T-helper 2 cell treated with Interferon-gamma antibody and Interleukin-4, amounts not matched to agents 5 μg/mL and 100 μg/mL, for 36 hours (primary cell): ENCODE results near the gene INPP4B.

Source experiments
- DNase-seq: peaks from one replicate; pipeline ENCODE4 v3.0.0; 2021; ENCODE audit warnings: low spot score
- H3K27ac Mint-ChIP-seq: one replicate; pipeline ENCODE4 v1.8.0; 2021; ENCODE audit warnings: mild to moderate bottlenecking, mixed read lengths
- H3K27me3 Mint-ChIP-seq: one replicate; pipeline ENCODE4 v1.8.0; 2021; ENCODE audit warnings: low read depth, mixed read lengths
- H3K36me3 Mint-ChIP-seq: one replicate; pipeline ENCODE4 v1.8.0; 2021; ENCODE audit warnings: low read depth, mixed read lengths
- H3K4me1 Mint-ChIP-seq: one replicate; pipeline ENCODE4 v1.8.0; 2021; ENCODE audit warnings: low read depth, mixed read lengths
- H3K4me3 Mint-ChIP-seq: one replicate; pipeline ENCODE4 v1.8.0; 2022; ENCODE audit warnings: mild to moderate bottlenecking, moderate library complexity, mixed read lengths
- H3K9me3 Mint-ChIP-seq: one replicate; pipeline ENCODE4 v1.8.0; 2021; ENCODE audit warnings: mixed read lengths

Gene INPP4B

GRCh38 chr4:142191901-142192300, 654.2 kb downstream of the INPP4B start:
- DNase-seq = no peak
- peaks cover 5% of the 10 kb centered on the region for H3K4me1 Mint-ChIP-seq
- H3K4me3 Mint-ChIP-seq = no peak overlapping the region
- H3K27me3 Mint-ChIP-seq = no peaks in the 10 kb centered on the region
- peaks cover 38% of the 10 kb centered on the region for H3K36me3 Mint-ChIP-seq
- no peak overlapping the region for H3K27ac Mint-ChIP-seq
- no peaks in the 10 kb centered on the region for H3K9me3 Mint-ChIP-seq

GRCh38 chr4:142181021-142181420, 665.1 kb downstream of the INPP4B start:
- H3K36me3 Mint-ChIP-seq = peaks cover 44% of the 10 kb centered on the region

GRCh38 chr4:142169216-142169615, 676.9 kb downstream of the INPP4B start:
- DNase-seq = no peak
- Mint-ChIP-seq H3K27ac (no peak overlapping the region), H3K4me1 (peaks cover 20% of the 10 kb centered on the region), H3K36me3 (peaks cover 61% of the 10 kb centered on the region), H3K4me3 (no peak overlapping the region), H3K27me3 (no peaks in the 10 kb centered on the region), H3K9me3 (no peaks in the 10 kb centered on the region)

More at GRCh38 chr4:142181021-142181420, 665.1 kb downstream of the INPP4B start:
- H3K4me1 Mint-ChIP-seq = no peaks in the 10 kb centered on the region
- no peak for DNase-seq
- no peak overlapping the region for H3K4me3 Mint-ChIP-seq
- no peaks in the 10 kb centered on the region for H3K9me3 Mint-ChIP-seq
- no peak overlapping the region for H3K27ac Mint-ChIP-seq
- no peaks in the 10 kb centered on the region for H3K27me3 Mint-ChIP-seq

- H3K36me3 Mint-ChIP-seq = peaks cover 63% of the 10 kb centered on the region
- no peaks in the 10 kb centered on the region for H3K9me3 Mint-ChIP-seq
- peaks cover 18% of the 10 kb centered on the region for H3K4me1 Mint-ChIP-seq
- no peak overlapping the region for H3K4me3 Mint-ChIP-seq
- H3K27me3 Mint-ChIP-seq = no peaks in the 10 kb centered on the region
- H3K27ac Mint-ChIP-seq = no peak overlapping the region
- DNase-seq = no peak
These were observed 677.9 kb downstream of the INPP4B start for GRCh38 chr4:142168181-142168580.

- H3K4me1 Mint-ChIP-seq = peaks cover 18% of the 10 kb centered on the region
- DNase-seq = no peak
- no peak overlapping the region for H3K4me3 Mint-ChIP-seq
- H3K27ac Mint-ChIP-seq = no peak overlapping the region
- H3K9me3 Mint-ChIP-seq = no peaks in the 10 kb centered on the region
- peaks cover 60% of the 10 kb centered on the region for H3K36me3 Mint-ChIP-seq
- H3K27me3 Mint-ChIP-seq = no peaks in the 10 kb centered on the region
These were observed 681.2 kb downstream of the INPP4B start for GRCh38 chr4:142164767-142165500.

- no peak overlapping the region for H3K4me3 Mint-ChIP-seq
- H3K9me3 Mint-ChIP-seq = no peaks in the 10 kb centered on the region
- no peaks in the 10 kb centered on the region for H3K27me3 Mint-ChIP-seq
- H3K4me1 Mint-ChIP-seq = peaks cover 9% of the 10 kb centered on the region
- peaks cover 60% of the 10 kb centered on the region for H3K36me3 Mint-ChIP-seq
- no peak for DNase-seq
- H3K27ac Mint-ChIP-seq = no peak overlapping the region
These were observed 685.0 kb downstream of the INPP4B start for GRCh38 chr4:142161086-142161485.

- Mint-ChIP-seq H3K9me3 (no peaks in the 10 kb centered on the region), H3K36me3 (peaks cover 57% of the 10 kb centered on the region), H3K27ac (no peak overlapping the region), H3K27me3 (no peaks in the 10 kb centered on the region), H3K4me1 (peaks cover 8% of the 10 kb centered on the region), H3K4me3 (no peak overlapping the region)
- no peak for DNase-seq
These were observed 685.6 kb downstream of the INPP4B start for GRCh38 chr4:142160509-142160908.

GRCh38 chr4:142158980-142159379, 687.1 kb downstream of the INPP4B start:
- no peak overlapping the region for H3K4me3 Mint-ChIP-seq
- no peaks in the 10 kb centered on the region for H3K27me3 Mint-ChIP-seq
- DNase-seq = no peak
- no peaks in the 10 kb centered on the region for H3K9me3 Mint-ChIP-seq
- H3K4me1 Mint-ChIP-seq = no peaks in the 10 kb centered on the region
- peaks cover 58% of the 10 kb centered on the region for H3K36me3 Mint-ChIP-seq
- H3K27ac Mint-ChIP-seq = no peak overlapping the region

- DNase-seq = no peak
- H3K36me3 Mint-ChIP-seq = peaks cover 47% of the 10 kb centered on the region
- H3K4me1 Mint-ChIP-seq = no peaks in the 10 kb centered on the region
- H3K27me3 Mint-ChIP-seq = no peaks in the 10 kb centered on the region
- no peaks in the 10 kb centered on the region for H3K9me3 Mint-ChIP-seq
- H3K27ac Mint-ChIP-seq = no peak overlapping the region
- H3K4me3 Mint-ChIP-seq = no peak overlapping the region
These were observed 689.8 kb downstream of the INPP4B start for GRCh38 chr4:142156256-142156655.

GRCh38 chr4:142155347-142155746, 690.8 kb downstream of the INPP4B start:
- Mint-ChIP-seq H3K27ac (no peak overlapping the region), H3K27me3 (no peaks in the 10 kb centered on the region), H3K4me3 (no peak overlapping the region), H3K4me1 (no peaks in the 10 kb centered on the region), H3K9me3 (no peaks in the 10 kb centered on the region), H3K36me3 (peaks cover 44% of the 10 kb centered on the region)
- no peak for DNase-seq

- Mint-ChIP-seq H3K27ac (no peak overlapping the region), H3K4me3 (no peak overlapping the region), H3K27me3 (no peaks in the 10 kb centered on the region), H3K36me3 (peaks cover 36% of the 10 kb centered on the region), H3K4me1 (peaks cover 3% of the 10 kb centered on the region), H3K9me3 (no peaks in the 10 kb centered on the region)
- DNase-seq = no peak
These were observed 695.6 kb downstream of the INPP4B start for GRCh38 chr4:142150483-142150882.

GRCh38 chr4:142144813-142145212, 701.3 kb downstream of the INPP4B start:
- Mint-ChIP-seq H3K36me3 (peaks cover 41% of the 10 kb centered on the region), H3K27ac (peak overlapping the region; percentile 47), H3K27me3 (no peaks in the 10 kb centered on the region), H3K4me3 (no peak overlapping the region), H3K4me1 (peaks cover 19% of the 10 kb centered on the region), H3K9me3 (no peaks in the 10 kb centered on the region)
- no peak for DNase-seq

- Mint-ChIP-seq H3K4me1 (peaks cover 19% of the 10 kb centered on the region), H3K27ac (peak overlapping the region; percentile 47), H3K4me3 (no peak overlapping the region), H3K27me3 (no peaks in the 10 kb centered on the region), H3K9me3 (peaks cover 6% of the 10 kb centered on the region), H3K36me3 (peaks cover 43% of the 10 kb centered on the region)
- no peak for DNase-seq
These were observed 703.6 kb downstream of the INPP4B start for GRCh38 chr4:142142366-142143054.

- Mint-ChIP-seq H3K27ac (no peak overlapping the region), H3K36me3 (peaks cover 51% of the 10 kb centered on the region), H3K4me1 (peaks cover 17% of the 10 kb centered on the region)
These were observed 704.9 kb downstream of the INPP4B start for GRCh38 chr4:142141224-142141623.

More at GRCh38 chr4:142141224-142141623, 704.9 kb downstream of the INPP4B start:
- Mint-ChIP-seq H3K4me3 (no peak overlapping the region), H3K27me3 (no peaks in the 10 kb centered on the region), H3K9me3 (peaks cover 6% of the 10 kb centered on the region)
- DNase-seq = no peak
